Kidney (tissue), 14 donors: ENCODE results near the gene DNAI1. TPM values are rescaled to one million over a fixed set of nuclear protein-coding genes. Genes with fewer than 3 reads are reported as not detected.

ENCODE experiments used
- DNase-seq, 5 donors: peaks; one replicate each; pipeline ENCODE4 v3.0.0-alpha.2; 2013 to 2020
- FAIRE-seq: peaks from 2 replicates; lab custom pipeline; 2012; peaks lifted over from hg19 to GRCh38; lab: Jason Lieb, UNC
- H3K27ac ChIP-seq, 2 donors: one replicate each; pipeline ENCODE4 v1.7.0; 2013; ENCODE audit warnings: low read depth in 2 of 2, low read length in 2 of 2, inconsistent platforms in 1 of 2
- H3K27me3 ChIP-seq: one replicate; pipeline ENCODE4 v1.7.1; 2013; ENCODE audit warnings: low read length, inconsistent platforms; ENCODE audit not compliant: control insufficient read depth, insufficient read depth
- H3K36me3 ChIP-seq, 3 donors: one replicate each; pipeline versions ENCODE4 v1.7.0 to v1.7.1; 2013; ENCODE audit warnings: low read length in 3 of 3, control low read depth in 1 of 3, inconsistent platforms in 1 of 3; ENCODE audit not compliant: insufficient read depth in 3 of 3, control insufficient read depth in 2 of 3
- H3K4me1 ChIP-seq, 3 donors: one replicate each; pipeline versions ENCODE4 v1.7.0 to v1.7.1; 2013; ENCODE audit warnings: low read length in 3 of 3, inconsistent platforms in 1 of 3, low read depth in 1 of 3; ENCODE audit not compliant: control insufficient read depth in 2 of 3, insufficient read depth in 2 of 3
- H3K4me3 ChIP-seq, 3 donors: one replicate each; pipeline versions ENCODE4 v1.7.0 to v1.8.1; 2013; ENCODE audit warnings: low read length in 3 of 3, control low read depth in 1 of 3, inconsistent platforms in 1 of 3
- H3K9ac ChIP-seq, 3 donors: one replicate each; pipeline versions ENCODE4 v1.7.0 to v1.7.1; 2013; ENCODE audit warnings: low read length in 3 of 3, control low read depth in 1 of 3, inconsistent platforms in 1 of 3
- H3K9me3 ChIP-seq, 3 donors: one replicate each; pipeline versions ENCODE4 v1.7.0 to v1.7.1; 2013; ENCODE audit warnings: low read length in 3 of 3, control low read depth in 1 of 3, inconsistent platforms in 1 of 3; ENCODE audit not compliant: control insufficient read depth in 2 of 3, insufficient read depth in 1 of 3
- CTCF ChIP-seq: IDR thresholded peaks from 3 replicates; pipeline ENCODE4 v1.5.1; 2012; ENCODE audit warnings: mild to moderate bottlenecking, moderate library complexity, borderline replicate concordance; ENCODE audit not compliant: insufficient read depth; ENCODE audit errors: extremely low read depth
- intact Hi-C: fragments of 100-400 bp; cut with DNase I; formaldehyde crosslinking; loops from one replicate; pipeline ENCODE4 v1.11.1; 2022
- polyA plus RNA-seq: library from polyadenylated mRNA; stranded (reverse); fragments of 350-450 nt; fragmentation: Illumina TruSeq; extraction: RNeasy Lipid Tissue Mini Kit (QIAGEN cat#74804); gene quantifications from one replicate; pipeline ENCODE4 v1.2.3, GENCODE V29; 2014; ENCODE audit warnings: low read depth, low replicate concordance; ENCODE audit not compliant: insufficient read depth
- total RNA-seq: library from RNA; stranded (reverse); fragmentation: NEBNext Ultra II Directional; extraction: Animal tissue kit (Norgen Biotek cat#: 25700); gene quantifications from one replicate; pipeline ENCODE4 v1.2.1, GENCODE V29; 2021
- donor health status: control.
- donor health status: control.
- donor health status: control.
- donor health status: control.
- donor health status: control.
- donor health status: DM: yes; HTN: yes; CAD: no.
- donor health status: Normal renal cell carcinoma (clear cell type).

DNAI1 gene
- total and polyA plus RNA-seq, 2 donors from 2014 or later: 2.4 to 3.0 TPM

- no peak overlapping the region for H3K4me3 ChIP-seq
- no peak overlapping the region for H3K27ac ChIP-seq
These were observed 26.1 kb downstream of the DNAI1 start for GRCh38 chr9:34484678-34485077.

GRCh38 chr9:34485822-34486221 lies 27.2 kb downstream of the DNAI1 start:
- no peak overlapping the region for H3K9ac ChIP-seq
- no peak overlapping the region for H3K4me3 ChIP-seq
- H3K27me3 ChIP-seq: no peaks in the 10 kb centered on the region
- no peak for DNase-seq
- no peak overlapping the region for H3K27ac ChIP-seq
- no peaks in the 10 kb centered on the region for H3K36me3 ChIP-seq
- no peaks in the 10 kb centered on the region for H3K4me1 ChIP-seq
- TF ChIP-seq CTCF: no peak
- no peaks in the 10 kb centered on the region for H3K9me3 ChIP-seq
- intact Hi-C loops: no loop called here
- no peak for FAIRE-seq

More at GRCh38 chr9:34484678-34485077, 26.1 kb downstream of the DNAI1 start:
- Histone ChIP-seq H3K27me3 (no peaks in the 10 kb centered on the region), H3K9ac (no peak overlapping the region), H3K4me1 (no peaks in the 10 kb centered on the region), H3K36me3 (no peaks in the 10 kb centered on the region), H3K9me3 (no peaks in the 10 kb centered on the region)
- no peak for TF ChIP-seq CTCF
- intact Hi-C loops: no loop called here
- FAIRE-seq (no peak), DNase-seq (no peak)

GRCh38 chr9:34486572-34486971 lies 28.0 kb downstream of the DNAI1 start:
- Histone ChIP-seq H3K36me3 (no peaks in the 10 kb centered on the region), H3K9me3 (no peaks in the 10 kb centered on the region), H3K27me3 (no peaks in the 10 kb centered on the region), H3K9ac (no peak overlapping the region), H3K4me3 (no peak overlapping the region), H3K27ac (no peak overlapping the region), H3K4me1 (no peaks in the 10 kb centered on the region)
- FAIRE-seq (no peak), DNase-seq (no peak)
- intact Hi-C loops: no loop called here
- no peak for TF ChIP-seq CTCF

GRCh38 chr9:34490360-34490759 lies 31.8 kb downstream of the DNAI1 start:
- Histone ChIP-seq H3K27ac (no peak overlapping the region), H3K4me3 (no peak overlapping the region), H3K36me3 (no peaks in the 10 kb centered on the region), H3K4me1 (no peaks in the 10 kb centered on the region), H3K27me3 (no peaks in the 10 kb centered on the region), H3K9ac (no peak overlapping the region), H3K9me3 (no peaks in the 10 kb centered on the region)
- FAIRE-seq (no peak), DNase-seq (no peak)
- no peak for TF ChIP-seq CTCF
- intact Hi-C loops: loop anchor here (10.0 kb wide), 1 partner anchor 46 kb away; no protein-coding TSS in a partner anchor
